Testis (tissue), 2 donors: ENCODE measurements around the gene CBX2.

Source experiments
- POLR2A ChIP-seq: fragments of 450-650 bp; IDR thresholded peaks from one replicate; pipeline ENCODE4 v1.6.1; 2017; ENCODE audit warnings: antibody characterized with exemption, mild to moderate bottlenecking, moderate library complexity
- TF ChIP-seq, protein P1 (sequence below), 3 experiments: fragments of 450-650 bp in 2 of 3; fragments of 200-600 bp in 1 of 3; sonication (generic) in 1 of 3; IDR thresholded peaks; one replicate each; pipeline ENCODE4 v1.5.1; 2016 to 2019; ENCODE audit warnings: antibody characterized with exemption in 3 of 3, mild to moderate bottlenecking in 2 of 3, moderate library complexity in 1 of 3

DNA sequence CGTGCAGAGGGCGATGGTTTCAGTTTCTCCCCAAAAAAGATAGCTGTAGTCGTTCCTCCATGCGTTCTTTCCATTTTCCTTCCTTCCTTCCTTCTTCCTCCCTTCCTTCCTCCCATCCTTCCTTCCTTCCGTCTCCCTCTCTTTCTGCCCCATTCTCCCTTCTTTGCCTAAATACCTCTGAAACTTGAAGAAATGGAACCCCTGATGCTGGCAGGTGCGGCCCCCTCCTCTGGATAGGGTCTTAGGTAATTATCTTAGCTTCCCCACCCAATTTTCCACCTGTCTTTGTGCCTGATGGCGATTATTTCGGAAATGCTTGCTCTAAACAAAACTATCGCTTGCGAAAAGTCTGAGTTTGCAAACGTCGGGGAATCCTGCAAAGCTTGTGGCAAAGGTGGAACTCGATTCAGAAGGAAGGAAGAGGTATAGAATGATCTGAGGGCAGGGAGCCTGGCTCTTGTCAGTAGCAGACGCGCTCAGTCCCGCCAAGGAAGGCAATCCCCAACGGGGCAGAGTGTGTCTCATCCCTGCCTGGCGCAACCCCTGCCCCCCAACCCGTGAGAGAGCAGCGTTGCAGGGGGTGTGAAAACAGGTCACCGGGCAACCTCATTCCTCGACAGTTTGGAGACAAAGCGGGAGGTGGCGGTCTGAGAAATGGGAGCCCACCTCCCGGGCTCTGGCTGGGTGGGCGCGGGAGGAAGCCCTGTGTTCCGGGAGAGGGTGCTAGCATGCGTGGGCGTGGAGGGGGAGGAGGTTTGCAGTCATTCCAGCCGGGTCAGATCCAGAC is 21.8 kb downstream of the CBX2 start:
- TF ChIP-seq, protein P1, sequence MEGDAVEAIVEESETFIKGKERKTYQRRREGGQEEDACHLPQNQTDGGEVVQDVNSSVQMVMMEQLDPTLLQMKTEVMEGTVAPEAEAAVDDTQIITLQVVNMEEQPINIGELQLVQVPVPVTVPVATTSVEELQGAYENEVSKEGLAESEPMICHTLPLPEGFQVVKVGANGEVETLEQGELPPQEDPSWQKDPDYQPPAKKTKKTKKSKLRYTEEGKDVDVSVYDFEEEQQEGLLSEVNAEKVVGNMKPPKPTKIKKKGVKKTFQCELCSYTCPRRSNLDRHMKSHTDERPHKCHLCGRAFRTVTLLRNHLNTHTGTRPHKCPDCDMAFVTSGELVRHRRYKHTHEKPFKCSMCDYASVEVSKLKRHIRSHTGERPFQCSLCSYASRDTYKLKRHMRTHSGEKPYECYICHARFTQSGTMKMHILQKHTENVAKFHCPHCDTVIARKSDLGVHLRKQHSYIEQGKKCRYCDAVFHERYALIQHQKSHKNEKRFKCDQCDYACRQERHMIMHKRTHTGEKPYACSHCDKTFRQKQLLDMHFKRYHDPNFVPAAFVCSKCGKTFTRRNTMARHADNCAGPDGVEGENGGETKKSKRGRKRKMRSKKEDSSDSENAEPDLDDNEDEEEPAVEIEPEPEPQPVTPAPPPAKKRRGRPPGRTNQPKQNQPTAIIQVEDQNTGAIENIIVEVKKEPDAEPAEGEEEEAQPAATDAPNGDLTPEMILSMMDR (IDR thresholded peaks at IDR 0.05) = no peak
- no peak for TF ChIP-seq POLR2A
